NCI-H2107 treated with DMSO at 0.1 percent for 48 hours (cell line): ENCODE results near the gene NIPBL.
"Not testable (repeated sequence)": the region's sequence is repeated elsewhere in the genome, so short reads cannot be mapped to it uniquely, and the experiment has no call there.

Experiments
- DNase-seq: peaks from one replicate; lab custom pipeline; 2025; ENCODE audit not compliant: unreplicated experiment; lab: John Stamatoyannopoulos, UW

NIPBL gene

DNA sequence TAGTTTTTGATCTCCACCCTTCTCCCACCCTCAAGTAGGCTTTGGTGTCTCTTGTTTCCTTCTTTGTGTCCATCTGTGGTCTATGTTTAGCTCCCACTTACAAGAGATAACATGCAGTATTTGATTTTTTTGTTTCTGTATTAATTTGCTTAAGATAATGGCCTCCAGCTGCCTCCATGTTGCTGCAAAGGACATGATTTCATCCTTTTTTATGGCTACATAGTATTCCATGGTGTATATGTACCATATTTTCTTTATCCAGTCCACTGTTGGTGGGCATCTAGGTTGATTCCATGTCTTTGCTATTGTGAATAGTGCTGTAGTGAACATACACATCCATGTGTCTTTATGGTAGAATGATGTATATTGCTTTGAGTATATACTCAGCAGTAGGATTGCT lies 24.5 kb downstream of the NIPBL start:
- DNase-seq = not testable (repeated sequence)

DNA sequence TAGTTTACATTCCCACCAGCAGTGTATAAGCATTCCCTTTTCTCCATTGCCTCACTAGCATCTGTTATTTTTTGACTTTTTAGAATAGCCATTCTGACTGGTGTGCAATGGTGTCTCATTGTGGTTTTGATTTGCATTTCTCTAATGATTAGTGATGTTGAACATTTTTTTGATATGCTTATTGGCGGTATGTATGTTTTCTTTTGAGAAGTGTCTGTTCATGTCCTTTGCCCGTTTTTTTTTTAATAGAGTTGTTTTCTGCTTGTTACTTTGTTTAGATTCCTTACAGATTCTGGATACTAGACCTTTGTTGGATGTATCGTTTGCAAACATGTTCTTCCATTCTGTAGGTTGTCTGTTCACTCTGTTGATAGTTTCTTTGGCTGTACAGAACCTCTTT lies 25.3 kb downstream of the NIPBL start:
- DNase-seq = no peak

DNA sequence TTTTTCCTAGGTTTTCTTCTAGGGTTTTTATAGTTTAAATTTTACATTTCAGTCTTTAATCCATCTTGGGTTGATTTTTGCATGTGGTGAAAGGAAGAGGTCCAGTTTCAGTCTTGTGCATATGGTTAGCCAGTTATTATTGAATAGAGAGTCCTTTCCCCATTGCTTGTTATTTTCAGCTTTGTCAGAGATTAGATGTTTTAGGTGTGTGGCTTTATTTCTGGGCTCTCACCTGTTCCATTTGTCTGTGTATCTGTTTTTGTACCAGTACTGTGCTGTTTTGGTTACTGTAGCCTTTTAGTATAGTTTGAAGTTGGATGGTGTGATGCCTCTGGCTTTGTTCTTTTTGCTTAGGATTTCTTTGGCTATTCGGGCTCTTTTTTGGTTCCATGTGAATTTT lies 25.8 kb downstream of the NIPBL start:
- DNase-seq = no peak

DNA sequence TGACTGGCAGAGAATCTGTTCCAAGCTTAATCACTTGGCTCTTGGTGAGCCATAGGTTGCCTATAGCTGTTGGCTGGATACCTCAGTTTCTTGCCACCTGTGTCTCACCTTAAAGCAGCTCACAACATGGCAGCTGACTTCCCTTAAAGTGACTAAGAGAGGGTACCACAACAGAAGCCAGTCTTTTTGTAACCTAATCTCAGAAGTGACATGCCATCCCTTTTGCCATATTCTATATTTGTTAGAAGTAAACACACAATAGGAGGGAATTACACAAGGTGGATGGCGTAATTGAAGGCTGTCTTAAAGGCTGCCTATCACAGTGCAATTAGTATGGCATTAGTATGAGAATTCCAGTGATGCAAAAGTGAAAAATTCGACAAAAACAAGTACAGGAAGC lies 28.1 kb downstream of the NIPBL start:
- DNase-seq = no peak

DNA sequence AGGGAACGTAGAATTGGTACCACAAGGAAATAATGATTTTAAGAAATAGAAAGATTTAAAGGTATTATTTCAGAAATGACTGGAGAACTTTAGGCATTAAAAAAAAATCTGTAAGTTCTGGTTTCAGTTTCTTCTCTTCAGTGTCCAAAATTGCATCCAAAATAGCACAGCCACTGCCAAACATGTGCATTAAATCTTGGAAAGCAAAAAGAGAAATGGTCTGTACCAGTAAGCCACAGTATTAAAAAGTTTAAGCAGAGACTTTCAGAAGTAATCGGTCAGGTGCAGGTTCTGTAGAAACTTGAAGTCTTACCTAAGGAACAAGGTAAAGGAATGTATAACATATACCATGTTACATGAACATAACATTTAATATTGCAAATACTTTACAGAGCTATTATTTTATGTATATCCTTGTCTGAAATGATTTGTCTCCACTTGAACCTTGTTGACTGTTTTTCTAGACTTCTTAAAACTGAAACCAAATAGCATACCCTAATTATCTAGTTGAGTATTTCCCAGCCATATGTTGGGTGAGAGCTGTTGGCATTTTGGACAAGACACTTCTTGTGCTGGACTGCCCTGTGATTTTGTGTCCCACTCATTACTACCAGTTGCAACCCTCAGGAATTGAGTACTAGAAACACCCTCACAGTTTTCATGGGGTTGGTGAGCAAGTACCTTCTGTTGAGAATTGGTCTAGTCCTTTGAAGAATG lies 32.1 kb downstream of the NIPBL start:
- DNase-seq = no peak

DNA sequence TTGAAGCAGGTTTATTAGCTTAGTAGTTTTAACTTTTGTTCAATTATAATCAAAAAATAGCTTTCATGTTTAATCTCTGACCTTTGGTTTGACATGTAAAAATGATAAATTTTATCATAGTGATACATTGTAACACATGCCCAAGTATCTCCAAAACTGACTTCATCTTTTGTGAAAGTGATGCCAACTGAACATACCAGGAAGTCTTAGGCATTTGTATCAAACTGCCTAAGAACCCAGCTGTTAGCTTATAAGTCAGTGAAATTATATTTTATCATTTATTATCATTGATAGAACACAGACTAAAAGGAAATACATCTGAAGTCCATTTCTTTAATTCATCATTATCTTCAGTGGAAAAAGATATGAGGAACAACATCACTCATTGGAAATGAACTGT lies 39.1 kb downstream of the NIPBL start:
- DNase-seq = no peak

DNA sequence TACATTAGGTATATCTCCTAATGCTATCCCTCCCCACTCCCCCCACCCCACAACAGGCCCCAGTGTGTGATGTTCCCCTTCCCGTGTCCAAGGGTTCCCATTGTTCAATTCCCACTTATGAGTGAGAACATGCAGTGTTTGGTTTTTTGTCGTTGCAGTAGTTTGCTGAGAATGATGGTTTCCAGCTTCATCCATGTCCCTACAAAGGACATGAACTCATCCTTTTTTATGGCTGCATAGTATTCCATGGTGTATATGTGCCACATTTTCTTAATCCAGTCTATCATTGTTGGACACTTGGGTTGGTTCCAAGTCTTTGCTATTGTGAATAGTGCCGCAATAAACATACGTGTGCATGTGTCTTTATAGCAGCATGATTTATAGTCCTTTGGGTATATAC lies 40.0 kb downstream of the NIPBL start:
- not testable (repeated sequence) for DNase-seq

DNA sequence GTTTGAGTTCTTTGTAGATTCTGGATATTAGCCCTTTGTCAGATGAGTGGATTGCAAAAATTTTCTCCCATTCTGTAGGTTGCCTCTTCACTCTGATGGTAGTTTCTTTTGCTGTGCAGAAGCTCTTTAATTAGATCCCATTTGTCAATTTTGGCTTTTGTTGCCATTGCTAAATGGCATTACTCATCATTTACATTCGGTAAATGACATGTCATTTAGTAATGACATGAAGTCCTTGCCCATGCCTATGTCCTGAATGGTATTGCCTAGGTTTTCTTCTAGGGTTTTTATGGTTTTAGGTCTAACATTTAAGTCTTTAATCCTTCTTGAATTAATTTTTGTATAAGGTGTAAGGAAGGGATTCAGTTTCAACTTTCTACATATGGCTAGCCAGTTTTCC lies 40.8 kb downstream of the NIPBL start:
- DNase-seq = not testable (repeated sequence)

DNA sequence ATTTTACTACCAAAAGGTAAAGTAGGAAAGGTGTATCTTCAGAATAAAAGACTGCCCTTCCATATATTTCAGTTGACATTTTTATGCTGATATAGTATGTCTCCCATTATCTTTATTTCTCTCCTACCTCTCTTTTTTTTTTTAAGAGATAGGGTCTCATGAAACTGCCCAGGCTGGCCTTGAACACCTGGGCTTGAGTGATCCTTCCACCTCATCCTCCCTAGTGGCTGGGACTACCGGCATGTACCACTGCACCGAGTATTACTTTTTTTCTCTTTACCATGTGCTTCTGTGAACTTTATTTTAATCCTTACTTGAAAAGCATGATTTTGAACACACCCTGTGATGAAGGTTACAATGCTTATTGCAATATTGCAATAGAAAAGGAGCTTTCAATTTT lies 42.7 kb downstream of the NIPBL start:
- no peak for DNase-seq

DNA sequence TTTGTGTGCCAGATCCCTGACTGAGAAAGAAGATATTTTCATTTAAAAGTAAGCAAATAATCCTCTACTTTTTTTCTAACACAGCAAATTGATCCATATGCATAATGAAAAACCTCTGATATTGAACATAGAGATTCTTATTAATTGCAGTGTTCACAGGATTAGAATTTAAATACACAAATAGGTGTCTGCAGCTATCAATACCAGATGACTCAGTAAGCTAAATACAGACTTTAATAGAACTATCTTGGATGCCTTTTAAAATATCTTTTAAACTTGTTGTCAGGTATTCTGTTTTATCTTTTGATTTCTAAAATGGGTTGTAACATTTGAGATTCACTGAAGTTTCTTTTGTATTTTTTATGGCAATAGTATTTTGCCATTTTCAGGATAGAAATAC lies 43.1 kb downstream of the NIPBL start:
- DNase-seq = no peak

DNA sequence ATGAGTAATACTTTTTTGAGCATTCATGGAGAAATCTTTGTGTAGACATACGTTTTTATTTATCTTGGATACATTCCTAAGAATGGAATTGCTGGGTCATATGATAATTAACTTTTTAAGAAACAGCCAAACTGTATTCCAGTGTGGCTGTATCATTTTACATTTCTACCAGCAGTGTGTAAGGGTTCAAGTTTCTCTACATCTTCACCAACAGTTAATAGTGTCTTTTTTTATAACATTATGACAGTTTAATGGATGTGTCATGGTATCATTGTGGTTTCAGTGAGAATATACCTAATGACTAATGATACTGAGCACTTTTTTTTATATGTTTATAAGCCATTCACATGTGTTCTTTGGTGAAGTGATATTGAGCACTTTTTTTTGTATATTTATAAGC lies 52.4 kb downstream of the NIPBL start:
- DNase-seq = no peak

DNA sequence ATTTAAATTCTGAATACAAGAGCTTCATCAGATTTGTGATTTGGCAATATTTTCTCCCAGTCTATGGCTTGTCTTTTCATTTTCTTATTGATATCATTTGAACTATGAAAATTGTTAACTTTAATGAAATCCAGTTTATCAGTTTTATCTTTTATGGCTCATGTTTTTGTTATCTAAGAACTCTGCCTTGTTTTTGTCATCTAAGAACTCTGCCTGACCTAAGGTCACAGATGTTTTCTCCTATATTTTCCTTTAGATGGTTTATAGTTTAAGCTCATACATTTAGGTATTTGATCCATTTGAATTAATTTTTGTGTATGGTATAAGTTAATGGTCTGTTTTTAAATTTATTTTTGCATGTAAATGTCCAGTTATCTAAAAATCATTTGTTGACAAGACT lies 52.9 kb downstream of the NIPBL start:
- DNase-seq = no peak

DNA sequence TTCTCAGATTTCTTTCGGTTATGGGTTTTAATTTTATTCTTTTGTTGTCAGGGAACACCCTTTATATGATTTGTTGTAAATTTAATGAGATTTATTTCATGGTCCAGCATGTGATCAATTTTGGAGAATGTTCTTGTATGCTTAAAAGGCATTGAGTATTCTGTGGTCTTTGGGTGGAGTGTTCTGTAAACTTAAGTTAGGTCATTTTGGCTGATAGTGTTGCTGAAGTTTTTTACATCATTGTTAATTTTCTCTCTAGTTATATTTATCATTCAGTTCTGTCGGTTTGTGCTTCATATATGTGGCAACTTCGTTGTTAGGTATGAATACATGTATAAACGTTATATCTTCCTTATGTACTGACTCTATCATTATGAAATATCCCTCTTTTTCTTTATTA lies 55.5 kb downstream of the NIPBL start:
- DNase-seq = no peak

DNA sequence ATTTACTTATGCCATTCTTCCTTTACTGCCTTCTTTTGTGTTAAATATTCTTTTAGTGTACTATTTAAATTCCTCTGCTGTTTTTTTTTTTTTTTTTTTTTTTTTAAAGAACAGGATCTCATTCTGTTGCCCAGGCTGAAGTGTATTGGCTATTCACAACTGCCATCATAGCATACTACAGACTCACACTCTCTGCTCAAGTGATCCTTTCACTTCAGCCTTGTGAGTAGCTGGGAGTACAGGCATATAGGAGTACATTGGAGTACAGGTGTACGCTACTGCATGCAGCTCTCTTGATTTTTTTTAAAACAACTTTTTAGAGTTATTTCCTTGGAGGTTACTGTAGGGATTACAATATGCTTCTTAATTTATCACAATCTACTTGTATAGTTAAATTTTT lies 56.1 kb downstream of the NIPBL start:
- no peak for DNase-seq

DNA sequence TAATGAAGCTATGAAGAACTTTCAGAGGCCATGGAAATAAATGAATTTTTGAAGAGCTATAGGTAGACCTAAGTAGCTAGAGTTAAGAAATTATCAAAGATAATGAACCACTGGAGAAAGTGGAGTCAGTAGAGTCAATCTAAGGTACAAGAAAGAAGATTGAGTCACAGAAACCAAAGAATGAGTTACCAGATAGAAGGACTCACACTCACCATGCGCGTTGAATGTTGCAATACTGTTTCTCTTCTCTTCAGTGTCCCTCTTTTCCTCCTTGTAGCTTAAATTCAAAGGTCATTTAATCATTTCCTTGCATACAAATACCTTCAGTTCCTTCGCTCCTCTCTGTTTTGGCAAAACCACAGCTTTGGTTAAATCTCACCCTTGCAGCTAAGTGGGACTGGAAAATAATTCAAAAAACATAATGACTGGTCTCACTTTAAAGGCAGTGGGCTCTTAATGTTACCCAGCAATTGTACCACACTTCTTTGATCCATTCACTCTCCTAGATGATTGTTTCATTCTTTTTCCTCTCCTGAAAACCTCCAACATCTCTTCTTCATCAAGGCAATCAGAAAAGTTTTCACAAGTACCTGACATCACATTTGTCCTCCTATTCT lies 58.3 kb downstream of the NIPBL start:
- no peak for DNase-seq

DNA sequence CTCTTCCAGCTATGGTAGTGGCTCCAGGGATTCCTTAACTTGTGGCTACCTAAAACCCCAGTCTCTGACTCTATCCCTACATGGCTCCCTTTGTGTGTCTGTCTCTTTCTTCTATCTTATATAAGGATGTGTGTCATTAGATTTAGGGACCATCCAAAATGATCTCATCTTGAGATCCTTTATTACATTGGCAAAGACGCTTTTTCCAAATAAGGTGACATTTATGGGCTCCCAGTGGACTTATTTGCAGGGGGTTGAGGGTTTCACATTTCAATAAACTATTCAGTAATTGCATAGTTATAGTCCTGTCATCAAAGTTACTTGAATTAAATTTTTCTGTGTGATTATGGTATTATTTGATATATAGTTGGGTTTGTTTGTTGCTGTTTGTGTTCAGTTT lies 59.2 kb downstream of the NIPBL start:
- no peak for DNase-seq

DNA sequence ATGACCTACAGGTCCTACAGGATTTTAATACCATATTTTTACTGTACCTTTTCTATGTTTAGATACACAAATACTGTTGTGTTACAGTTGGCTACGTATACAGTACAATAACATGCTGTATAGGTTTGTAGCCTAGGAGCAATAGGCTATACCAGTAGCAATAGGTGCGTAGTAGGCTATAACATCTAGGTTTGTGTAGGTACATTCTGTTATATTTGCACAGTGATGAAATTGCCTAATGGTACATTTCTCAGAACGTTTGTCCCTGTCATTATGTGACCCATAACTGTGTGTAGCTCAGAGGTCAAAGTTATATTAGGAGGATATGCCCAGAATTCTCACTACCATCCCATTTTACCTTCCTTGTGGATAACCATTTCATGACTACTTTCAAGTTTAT lies 59.7 kb downstream of the NIPBL start:
- DNase-seq = no peak

DNA sequence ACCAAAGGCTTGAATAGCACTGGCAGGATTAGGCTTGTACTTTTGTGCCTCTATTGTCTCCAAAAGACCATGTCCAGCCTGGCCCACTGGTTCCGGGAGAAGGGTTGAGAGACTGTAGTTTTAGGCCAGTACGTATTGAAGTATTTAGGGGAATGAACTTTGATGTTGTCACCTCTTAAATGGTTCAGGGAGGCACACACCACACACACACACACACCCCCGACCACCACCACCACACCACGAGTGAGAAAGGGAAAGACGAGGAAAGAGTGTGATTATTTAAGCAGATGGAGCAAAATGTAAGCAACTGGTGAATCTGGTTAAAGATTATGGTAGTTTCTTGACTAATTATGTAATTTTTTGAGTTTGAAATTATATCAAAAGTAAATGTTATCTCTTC lies 61.6 kb downstream of the NIPBL start:
- no peak for DNase-seq

DNA sequence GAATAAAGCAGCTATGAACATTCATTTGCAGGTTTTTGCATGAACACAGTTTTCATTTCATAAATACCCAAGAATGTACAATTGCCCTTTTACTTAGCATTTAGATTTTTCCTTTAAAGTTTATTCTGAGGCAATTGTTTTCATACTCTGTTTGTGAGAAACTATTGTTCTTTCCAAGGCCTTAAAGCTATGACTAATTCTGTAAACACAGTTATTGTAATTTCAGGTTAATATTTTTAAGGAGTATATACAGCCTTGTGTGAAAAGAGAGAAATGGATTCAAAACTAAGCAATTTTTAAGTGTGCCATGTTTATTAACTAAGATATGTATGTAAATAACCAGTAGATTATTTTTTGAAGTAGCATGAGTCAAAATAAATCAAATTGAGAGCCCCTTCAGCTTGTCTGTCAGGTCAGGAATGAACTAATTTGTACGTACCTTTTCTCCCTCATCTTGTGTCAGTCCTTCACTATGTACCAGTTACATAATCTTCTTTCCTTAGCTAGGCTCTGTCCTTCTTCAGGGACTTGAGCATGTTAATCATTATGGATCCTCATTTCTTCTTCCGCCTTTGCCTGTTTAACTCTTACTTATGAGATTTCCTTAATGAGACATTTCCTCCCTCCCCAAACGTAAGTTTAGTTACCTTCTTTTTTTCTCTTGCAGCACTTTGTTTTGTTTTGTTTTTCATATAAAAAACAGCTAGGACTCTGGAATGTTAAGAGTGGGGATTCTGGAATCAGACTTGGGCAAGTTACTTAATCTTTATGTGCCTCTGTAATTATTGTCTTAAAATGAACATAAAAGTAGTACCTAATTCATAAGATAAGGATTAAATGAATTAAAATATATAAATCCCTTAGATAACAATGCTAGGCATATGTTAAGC lies 63.6 kb downstream of the NIPBL start:
- DNase-seq = no peak

DNA sequence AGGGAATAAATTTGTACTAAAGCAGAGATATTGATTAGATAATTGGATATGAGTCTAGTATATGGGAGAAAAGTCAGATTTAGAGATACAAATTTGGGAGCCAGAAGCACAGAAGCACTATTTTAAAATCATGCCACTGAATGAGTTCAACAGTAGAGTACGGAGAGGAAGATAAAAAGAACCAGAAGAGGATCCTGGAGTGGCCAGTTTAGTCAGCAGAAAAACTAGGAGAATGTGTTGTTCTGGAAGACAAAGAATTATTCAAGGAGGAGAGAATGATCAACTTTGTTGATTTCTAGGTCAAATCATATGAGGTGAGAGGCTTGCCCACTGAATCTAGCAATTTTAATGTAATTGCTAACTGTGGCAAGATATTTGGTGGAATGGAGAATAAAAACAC lies 67.0 kb downstream of the NIPBL start:
- DNase-seq = no peak

DNA sequence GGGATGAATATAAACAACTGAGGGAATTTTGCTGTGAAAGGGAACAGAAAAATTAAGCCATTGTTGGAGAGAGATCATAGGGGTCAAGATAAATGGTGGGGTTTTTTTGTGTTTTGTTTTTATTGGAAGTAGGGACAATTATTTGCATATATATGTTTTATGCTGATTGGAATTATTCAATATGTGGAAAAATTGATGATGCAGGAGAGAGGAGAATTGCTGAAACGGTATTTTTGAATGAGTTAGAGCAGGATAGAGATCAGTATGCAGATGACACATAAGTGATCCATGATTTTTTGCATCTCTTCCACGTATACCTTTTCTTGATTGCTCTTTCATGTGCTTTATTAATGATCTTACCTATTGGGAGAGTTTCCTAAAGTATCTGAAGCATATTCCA lies 67.5 kb downstream of the NIPBL start:
- no peak for DNase-seq

DNA sequence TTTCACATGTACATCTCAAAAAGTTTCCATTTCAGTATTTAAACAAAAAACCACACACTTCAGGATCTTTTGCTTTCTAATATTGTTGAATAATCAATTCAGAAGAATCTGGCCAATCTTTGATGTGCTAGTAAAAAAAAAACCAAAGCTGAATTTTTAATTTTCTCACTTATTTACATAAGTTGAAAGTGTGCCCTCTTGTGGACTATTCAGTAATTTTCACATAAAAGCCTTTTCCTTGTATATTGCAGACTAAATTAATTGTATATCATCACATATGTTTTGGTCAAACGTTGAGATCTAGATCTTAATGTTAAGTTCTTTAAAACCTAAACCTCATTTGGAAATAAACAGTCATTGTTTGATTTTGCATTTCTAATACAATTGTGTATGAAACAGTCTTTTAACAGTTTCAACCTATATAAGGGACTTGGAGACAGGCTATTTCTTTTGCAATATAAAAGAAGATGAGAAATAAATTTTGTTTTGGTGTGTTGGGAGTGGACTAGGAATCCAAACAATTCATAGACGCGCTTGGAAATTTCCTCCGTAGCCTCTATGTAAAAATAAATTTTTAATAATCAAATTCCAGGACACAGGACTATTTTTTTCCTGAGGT lies 68.1 kb downstream of the NIPBL start:
- DNase-seq = peak; percentile 30
